Measurements from ENCODE around the gene IL10RB. TPM values are rescaled to one million over a fixed set of nuclear protein-coding genes. Genes with fewer than 3 reads are reported as not detected.

IL10RB gene
- total RNA-seq, 1 experiment from 2014 or later: 3.1 TPM

DNA sequence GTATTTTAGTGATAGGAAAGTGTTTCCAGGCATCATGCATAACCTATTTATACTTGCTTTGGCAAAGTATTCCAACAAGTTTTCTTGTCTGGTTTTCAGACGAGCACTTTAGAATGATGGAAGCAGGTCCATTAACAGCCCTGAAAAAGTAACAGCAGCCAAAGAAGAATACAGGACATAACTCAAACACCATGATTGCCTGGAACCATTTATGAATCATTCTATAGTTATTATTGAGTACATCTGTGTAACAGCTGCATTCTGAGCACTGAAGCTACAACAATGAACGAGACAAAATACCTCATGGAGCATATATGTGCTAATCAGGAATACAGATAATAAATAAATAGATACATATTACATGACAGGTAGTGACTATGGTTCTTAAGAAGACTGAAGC is 12.6 kb downstream of the IL10RB start:
- Mint-ChIP-seq H3K27ac (no peak overlapping the region), H3K36me3 (ENCODE audit: insufficient read depth in 1 of 3, low read depth in 3 of 3) (peaks cover 0 to 5% (median 3%) of the 10 kb centered on the region in 3 experiments; a peak in 3 of 7 replicates), H3K27me3 (ENCODE audit: low read depth) (no peaks in the 10 kb centered on the region; the same call in 1 of the 2 replicates), H3K9me3 (peaks cover 4 to 5% of the 10 kb centered on the region in 2 experiments; a peak in 4 of 5 replicates), H3K4me1 (no peaks in the 10 kb centered on the region), H3K4me3 (no peak overlapping the region)
- no peak overlapping the region for H3K18ac ChIP-seq (ENCODE audit: insufficient read length, low read depth, low read length)
- no peaks in the 10 kb centered on the region for H3K23me2 ChIP-seq (ENCODE audit: insufficient read length, low read depth, low read length, poor library complexity, severe bottlenecking)
- H3K4me1 ChIP-seq (ENCODE audit: insufficient read depth, low read length): no peaks in the 10 kb centered on the region
- no peak overlapping the region for H3T11ph ChIP-seq (ENCODE audit: low read length)
- no peaks in the 10 kb centered on the region for H3K79me1 ChIP-seq (ENCODE audit: insufficient read depth, low read depth, low read length, poor library complexity, severe bottlenecking)
- no peak overlapping the region for H2BK12ac ChIP-seq (ENCODE audit: insufficient read length, low read depth, low read length)
- TF ChIP-seq, protein P1, sequence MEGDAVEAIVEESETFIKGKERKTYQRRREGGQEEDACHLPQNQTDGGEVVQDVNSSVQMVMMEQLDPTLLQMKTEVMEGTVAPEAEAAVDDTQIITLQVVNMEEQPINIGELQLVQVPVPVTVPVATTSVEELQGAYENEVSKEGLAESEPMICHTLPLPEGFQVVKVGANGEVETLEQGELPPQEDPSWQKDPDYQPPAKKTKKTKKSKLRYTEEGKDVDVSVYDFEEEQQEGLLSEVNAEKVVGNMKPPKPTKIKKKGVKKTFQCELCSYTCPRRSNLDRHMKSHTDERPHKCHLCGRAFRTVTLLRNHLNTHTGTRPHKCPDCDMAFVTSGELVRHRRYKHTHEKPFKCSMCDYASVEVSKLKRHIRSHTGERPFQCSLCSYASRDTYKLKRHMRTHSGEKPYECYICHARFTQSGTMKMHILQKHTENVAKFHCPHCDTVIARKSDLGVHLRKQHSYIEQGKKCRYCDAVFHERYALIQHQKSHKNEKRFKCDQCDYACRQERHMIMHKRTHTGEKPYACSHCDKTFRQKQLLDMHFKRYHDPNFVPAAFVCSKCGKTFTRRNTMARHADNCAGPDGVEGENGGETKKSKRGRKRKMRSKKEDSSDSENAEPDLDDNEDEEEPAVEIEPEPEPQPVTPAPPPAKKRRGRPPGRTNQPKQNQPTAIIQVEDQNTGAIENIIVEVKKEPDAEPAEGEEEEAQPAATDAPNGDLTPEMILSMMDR (conservative IDR thresholded peaks at IDR 0.05): no peak
- no peak for DNase-seq
- no peak overlapping the region for H4K91ac ChIP-seq (ENCODE audit: insufficient read length, low read depth, low read length)
- H2BK20ac ChIP-seq (ENCODE audit: low read depth, low read length, poor library complexity, severe bottlenecking): no peak overlapping the region
- no peak overlapping the region for H3K14ac ChIP-seq (ENCODE audit: insufficient read depth, low read length)
- no peak overlapping the region for H3K27ac ChIP-seq (ENCODE audit: insufficient read length, low read depth, low read length)
- H3K79me2 ChIP-seq (ENCODE audit: insufficient read depth, low read length): no peaks in the 10 kb centered on the region
- H4K8ac ChIP-seq (replicated peaks; ENCODE audit: insufficient read length, low read depth, low read length): no peak overlapping the region
- no peak overlapping the region for H2AFZ ChIP-seq (ENCODE audit: low read length)
- no peak overlapping the region for H2BK15ac ChIP-seq (ENCODE audit: low read depth, low read length)
- H3K9ac ChIP-seq (ENCODE audit: extremely low read depth, insufficient read length, low read length): no peak overlapping the region
- H3K27me3 ChIP-seq (ENCODE audit: insufficient read depth, low read length): no peaks in the 10 kb centered on the region
- H4K5ac ChIP-seq (ENCODE audit: insufficient read length, low read depth, low read length): no peak overlapping the region
- WGBS (ENCODE audit: extremely low coverage, insufficient read length, low lambda C conversion rate): no CpG with 5 or more reads among the region's 2 CpGs
- no peak overlapping the region for H3K4ac ChIP-seq (ENCODE audit: low read depth, low read length)
- H3K23ac ChIP-seq (ENCODE audit: insufficient read length, low read depth, low read length): no peak overlapping the region
- H2BK120ac ChIP-seq (ENCODE audit: low read depth, low read length, poor library complexity, severe bottlenecking): no peak overlapping the region
- H3K9me3 ChIP-seq (ENCODE audit: control insufficient read depth, low read depth, low read length): no peaks in the 10 kb centered on the region
- H3K56ac ChIP-seq (ENCODE audit: insufficient read length, low read depth, low read length): no peak overlapping the region
- no peaks in the 10 kb centered on the region for H4K20me1 ChIP-seq (ENCODE audit: control insufficient read depth, insufficient read depth, insufficient read length)
- H2AK5ac ChIP-seq (ENCODE audit: insufficient read length, low read length): no peak overlapping the region
- no peak overlapping the region for H2BK5ac ChIP-seq (ENCODE audit: insufficient read length, low read length)
- H3K4me2 ChIP-seq (ENCODE audit: insufficient read depth, insufficient read length, low read length): no peak overlapping the region

All from H9 (cell line).